GM19043 (cell line): ENCODE data around the gene TMEM132D.

Source experiments
- ATAC-seq: cut with Tn5 transposase; IDR thresholded peaks from one replicate; pipeline ENCODE4 v1.9.1; 2021; ENCODE audit warnings: low read depth; ENCODE audit not compliant: unreplicated experiment

The TMEM132D gene

GRCh38 chr12:129606239-129606638 lies 297.6 kb downstream of the TMEM132D start:
- ATAC-seq: no peak

GRCh38 chr12:129605666-129606065 lies 298.2 kb downstream of the TMEM132D start:
- no peak for ATAC-seq

- no peak for ATAC-seq
These were observed 299.3 kb downstream of the TMEM132D start for GRCh38 chr12:129604506-129604905.

DNA sequence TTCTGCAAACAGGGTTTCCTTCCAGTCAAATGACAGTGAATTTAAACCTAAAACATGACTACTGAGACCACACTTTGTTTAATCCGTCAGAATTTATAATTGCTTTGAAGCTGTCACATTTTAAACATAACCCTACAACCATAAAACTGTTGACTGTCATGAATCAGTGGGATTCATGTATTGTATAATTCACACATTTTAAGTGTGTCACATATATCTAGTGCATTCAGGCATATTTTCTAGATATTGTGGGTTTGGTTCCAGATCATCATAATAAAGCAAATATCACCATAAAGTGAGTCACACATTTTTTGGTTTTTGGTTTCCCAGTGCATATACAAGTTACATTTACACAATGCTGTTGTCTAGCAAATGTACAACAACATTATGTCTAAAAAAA lies 304.4 kb downstream of the TMEM132D start:
- no peak for ATAC-seq

GRCh38 chr12:129594098-129594497 lies 309.7 kb downstream of the TMEM132D start:
- no peak for ATAC-seq

GRCh38 chr12:129592449-129592848 lies 311.4 kb downstream of the TMEM132D start:
- no peak for ATAC-seq

DNA sequence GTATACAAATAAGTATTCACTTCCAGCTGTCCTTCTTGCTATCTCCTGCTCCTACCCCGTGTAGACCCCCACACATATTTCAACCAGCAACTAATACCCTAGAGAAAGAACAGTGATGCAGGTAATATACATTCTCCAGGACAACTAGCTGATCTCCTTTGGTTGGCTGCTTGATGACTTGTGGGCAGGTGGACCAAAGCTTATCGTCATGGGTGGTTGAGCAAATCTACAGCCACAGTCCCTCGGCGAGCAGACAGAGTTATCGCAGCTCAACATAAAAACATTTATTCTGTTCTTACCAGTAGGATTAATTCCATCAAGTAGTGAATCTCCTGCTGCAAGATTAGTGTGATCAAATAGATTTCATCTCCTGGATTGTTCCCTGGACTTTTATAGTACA lies 314.3 kb downstream of the TMEM132D start:
- no peak for ATAC-seq

DNA sequence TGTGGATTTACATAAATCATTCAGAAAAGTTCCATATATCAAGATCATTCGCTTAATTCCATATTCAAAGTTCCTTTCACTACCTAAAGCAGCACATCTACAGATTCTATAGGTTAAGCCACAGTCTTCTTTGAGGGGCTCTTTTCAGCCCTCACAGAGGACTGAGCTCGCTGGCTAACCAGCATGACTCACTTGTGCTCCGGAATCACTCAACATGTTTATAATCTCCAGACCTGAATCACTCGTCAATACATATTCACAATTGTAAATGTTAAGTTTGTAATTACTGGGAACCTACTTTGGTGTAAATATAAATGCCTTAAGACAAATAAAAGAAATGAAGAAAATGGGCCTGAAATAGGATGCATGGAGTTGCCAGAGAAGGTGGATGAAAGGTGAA lies 315.7 kb downstream of the TMEM132D start:
- ATAC-seq: no peak

GRCh38 chr12:129585296-129585695 lies 318.5 kb downstream of the TMEM132D start:
- no peak for ATAC-seq

DNA sequence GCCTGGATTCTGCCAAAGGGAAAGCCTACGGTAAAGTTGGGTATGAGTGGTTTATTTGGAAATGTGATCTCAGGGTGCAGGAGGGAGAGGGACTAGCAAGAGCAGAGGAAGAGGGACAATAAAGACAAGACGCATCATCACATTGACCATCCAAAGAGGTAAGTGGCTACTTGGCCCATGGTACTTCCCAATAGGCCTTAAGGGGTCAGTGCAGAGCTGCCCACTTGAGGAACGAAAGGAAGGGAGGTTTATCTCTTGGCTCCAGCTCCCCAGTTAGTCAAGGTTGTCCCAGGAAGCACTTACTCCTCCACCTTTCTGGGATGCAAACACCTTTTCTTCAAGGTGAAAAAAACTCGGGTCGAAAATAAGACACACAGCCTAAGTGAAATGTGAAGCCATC lies 323.9 kb downstream of the TMEM132D start:
- no peak for ATAC-seq

DNA sequence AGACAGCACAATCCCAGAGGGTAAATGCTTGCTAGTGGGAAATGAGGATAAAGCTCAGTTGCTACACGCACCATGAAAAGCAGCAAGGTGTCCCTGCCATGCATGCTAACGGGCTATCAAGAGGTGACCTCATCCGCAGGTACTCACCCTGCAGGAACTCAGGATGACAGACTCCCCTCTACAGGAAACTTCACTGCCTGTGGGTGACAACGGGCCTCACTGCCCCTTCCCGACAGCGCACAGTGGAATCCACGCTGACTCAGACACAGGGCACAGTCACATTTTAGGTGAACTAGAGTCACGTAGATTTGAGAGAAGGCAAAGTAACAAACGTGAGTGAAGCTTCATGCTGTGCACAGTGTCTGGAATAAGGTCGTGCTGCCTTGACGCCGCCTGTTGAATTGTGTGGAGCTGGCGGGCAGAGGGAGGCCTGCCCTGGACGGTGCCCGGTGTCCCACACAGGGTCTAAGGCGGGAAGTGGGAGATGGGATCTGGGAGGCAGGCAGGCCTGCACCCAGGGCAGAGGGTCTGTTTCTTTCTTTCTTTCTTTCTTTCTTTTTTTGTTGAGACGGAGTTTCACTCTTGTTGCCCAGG lies 331.8 kb downstream of the TMEM132D start:
- ATAC-seq: no peak

- no peak for ATAC-seq
These were observed 332.9 kb downstream of the TMEM132D start for GRCh38 chr12:129570796-129571400.

GRCh38 chr12:129566800-129567199 lies 337.0 kb downstream of the TMEM132D start:
- ATAC-seq: no peak

GRCh38 chr12:129564768-129565167 lies 339.1 kb downstream of the TMEM132D start:
- no peak for ATAC-seq

DNA sequence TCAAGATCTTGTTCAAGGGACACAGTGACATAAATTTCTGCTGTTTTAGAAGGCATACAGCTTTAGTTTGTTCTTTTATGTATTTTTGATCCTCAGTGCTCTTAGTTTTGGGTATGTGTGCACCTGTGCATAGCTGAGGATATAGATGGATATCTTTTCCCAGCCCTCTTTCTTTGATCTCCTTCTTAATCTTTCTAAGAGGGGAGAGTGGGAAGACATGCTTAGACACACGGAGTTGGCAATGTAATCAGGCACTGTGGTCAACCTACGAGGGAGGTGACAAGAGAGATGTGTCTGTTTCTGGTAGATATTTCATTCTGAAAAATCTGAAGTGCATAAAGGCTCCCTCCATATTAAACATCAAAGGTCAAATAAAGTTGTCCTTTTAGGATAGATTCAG lies 340.6 kb downstream of the TMEM132D start:
- no peak for ATAC-seq

- ATAC-seq: no peak
These were observed 342.5 kb downstream of the TMEM132D start for GRCh38 chr12:129561304-129561703.

GRCh38 chr12:129559776-129560175 lies 344.0 kb downstream of the TMEM132D start:
- no peak for ATAC-seq

DNA sequence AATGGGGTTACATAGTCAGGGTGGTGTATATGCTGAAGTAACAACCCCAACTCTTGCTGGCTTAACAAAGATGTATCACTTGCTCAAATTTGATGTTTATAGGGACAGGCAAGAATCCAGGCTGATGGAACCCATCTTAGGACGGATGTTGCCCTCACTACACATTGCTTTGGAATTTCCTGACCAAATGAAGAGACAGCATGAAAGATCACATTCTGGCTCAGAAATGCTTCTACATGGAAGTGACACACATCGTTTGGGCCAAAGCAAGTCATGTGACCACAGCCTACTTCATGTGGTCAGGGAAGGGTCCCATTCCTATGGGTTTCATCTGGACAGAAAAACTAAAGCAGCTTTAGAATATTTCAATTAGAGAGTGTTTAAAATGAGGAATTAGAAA lies 345.8 kb downstream of the TMEM132D start:
- ATAC-seq: no peak

- ATAC-seq: no peak
These were observed 347.7 kb downstream of the TMEM132D start for GRCh38 chr12:129556082-129556481.

GRCh38 chr12:129552996-129553750 lies 350.7 kb downstream of the TMEM132D start:
- ATAC-seq: no peak

- no peak for ATAC-seq
These were observed 352.4 kb downstream of the TMEM132D start for GRCh38 chr12:129551441-129551840.

GRCh38 chr12:129550353-129550752 lies 353.5 kb downstream of the TMEM132D start:
- no peak for ATAC-seq
